AML-193 (cell line): ENCODE results near the gene PGBD5.

ENCODE experiments used
- DNase-seq, 2 experiments: peaks; one replicate each; lab custom pipeline; 2025; lab: John Stamatoyannopoulos, UW

PGBD5 gene

GRCh38 chr1:230396966-230397365, 29.2 kb downstream of the PGBD5 start:
- no peak for DNase-seq

GRCh38 chr1:230395932-230396331, 30.2 kb downstream of the PGBD5 start:
- DNase-seq = no peak

- DNase-seq = no peak
Observed at GRCh38 chr1:230394741-230395140, 31.4 kb downstream of the PGBD5 start.

DNA sequence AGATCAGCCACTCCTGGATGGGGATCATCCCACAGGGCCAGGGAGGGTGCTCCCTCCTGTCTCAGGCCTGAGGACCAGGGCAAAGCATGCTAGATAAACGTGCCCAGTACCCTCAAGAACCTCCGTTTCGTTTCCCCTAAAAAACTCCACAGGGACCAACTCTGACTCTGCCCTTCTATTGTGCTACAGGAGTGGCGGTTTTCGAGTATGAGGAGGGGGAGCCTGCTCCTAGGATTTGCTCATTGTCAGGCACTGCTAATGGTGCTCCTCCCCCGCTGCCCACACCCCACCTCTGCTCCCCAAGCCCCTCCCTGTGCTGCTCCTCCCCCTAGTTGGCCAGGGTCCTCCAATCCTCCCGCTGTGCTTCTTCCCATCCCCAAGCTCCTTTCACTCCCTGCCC, 32.0 kb downstream of the PGBD5 start:
- no peak for DNase-seq

DNA sequence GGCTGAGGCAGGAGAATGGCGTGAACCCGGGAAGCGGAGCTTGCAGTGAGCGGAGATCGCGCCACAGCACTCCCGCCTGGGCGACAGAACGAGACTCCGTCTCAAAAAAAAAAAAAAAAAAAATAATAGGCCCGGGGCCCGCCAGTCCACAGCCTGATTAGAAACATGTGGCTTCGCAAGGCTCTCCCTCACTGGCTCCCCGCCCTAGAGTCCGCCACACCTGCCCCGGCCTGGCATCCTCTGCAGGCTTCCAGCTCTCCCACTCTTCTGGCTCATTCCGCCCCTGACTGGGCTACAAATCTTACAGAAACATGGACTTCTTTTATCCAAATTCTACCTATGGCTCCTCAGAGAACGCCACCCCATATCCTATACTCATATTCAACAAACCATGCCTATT, 32.4 kb downstream of the PGBD5 start:
- DNase-seq = no peak

DNA sequence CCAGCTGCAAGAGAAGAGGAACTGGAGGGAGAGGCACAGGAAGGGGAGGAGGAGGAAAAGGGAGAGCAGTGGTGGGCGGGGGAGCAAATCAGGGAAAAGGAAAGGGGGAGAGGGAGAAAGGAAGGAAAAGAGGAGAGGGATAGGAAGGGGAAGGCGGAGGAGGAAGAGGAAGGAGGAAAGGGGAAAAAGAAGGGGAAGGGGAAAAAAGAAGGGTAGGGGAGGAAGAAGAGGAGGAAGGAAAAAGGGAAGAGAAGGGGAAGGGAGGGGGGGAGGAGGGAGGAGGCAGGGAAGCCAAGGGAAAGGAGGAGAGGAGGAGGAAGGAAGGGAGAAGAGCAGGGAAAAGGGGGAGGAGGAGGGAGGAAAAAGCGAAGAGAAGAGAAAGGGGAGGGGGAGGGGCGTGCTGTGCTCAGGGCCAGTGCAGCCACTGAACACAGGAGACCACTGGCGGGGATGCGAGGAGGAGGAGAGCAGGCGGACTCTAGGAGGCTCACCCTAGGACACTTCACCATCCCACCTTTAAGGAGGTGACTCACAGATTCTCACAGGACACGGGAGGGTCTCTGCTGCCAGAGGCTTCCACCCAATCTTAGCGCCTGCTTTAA, 33.1 kb downstream of the PGBD5 start:
- DNase-seq = no peak

DNA sequence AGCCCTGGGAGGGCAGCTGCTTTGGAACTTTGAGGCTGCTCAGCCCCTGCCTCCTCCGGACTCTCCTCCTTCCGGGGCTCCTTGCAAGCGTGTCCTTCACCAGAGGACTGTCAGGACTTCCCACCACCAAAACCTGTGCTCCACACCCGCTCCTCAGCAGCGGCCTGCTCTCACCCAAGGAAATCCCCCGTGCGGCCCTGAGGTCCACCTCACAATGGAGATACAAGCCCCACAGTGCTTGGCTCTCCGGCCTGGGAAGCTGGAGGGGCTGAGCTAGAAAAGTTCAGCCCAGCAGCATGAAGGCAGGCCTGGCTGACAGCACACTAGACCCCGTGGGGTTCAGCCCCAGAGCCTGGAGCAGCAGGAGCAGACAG, 33.6 kb downstream of the PGBD5 start:
- no peak for DNase-seq

- DNase-seq = no peak
Observed at GRCh38 chr1:230391776-230392535, 34.2 kb downstream of the PGBD5 start.

DNA sequence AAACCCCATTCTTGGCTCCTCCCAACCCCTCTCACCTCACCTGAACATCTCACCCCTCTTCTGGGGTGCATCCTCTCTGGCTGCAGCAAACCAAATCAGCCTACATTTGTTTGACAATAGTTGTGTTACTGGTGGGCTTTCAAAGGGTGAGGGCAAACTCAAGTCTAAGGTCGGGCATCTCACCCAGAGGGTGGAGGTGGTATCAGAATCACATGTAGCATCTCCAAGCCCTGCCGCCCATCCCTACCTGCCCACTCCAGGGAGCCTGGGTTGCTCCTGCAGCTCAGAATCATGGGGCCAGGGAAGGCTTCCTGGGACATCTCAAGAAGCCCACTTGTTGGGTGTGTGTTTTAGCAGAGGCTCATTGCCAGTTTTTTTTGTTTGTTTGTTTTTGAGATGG, 35.8 kb downstream of the PGBD5 start:
- DNase-seq = no peak

DNA sequence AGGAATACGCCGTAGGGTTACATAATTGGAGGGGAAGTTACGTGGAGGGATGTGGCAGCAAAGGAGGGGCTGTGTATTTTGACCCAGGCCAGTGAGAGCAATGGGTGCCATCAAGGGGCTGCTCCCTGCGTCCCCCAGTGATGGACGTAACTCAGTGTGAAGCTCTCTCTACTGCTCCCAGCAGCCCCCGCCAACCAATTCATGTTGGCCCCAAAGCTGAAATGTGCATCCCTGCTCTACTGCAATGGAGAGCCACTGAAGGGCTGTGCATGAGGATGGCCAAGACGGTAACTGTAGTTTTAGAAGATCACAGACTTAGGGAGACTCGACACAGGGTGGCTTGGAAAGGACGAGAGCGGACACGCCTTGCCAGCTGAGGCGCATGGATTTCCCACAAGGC, 38.3 kb downstream of the PGBD5 start:
- no peak for DNase-seq

- DNase-seq = no peak
Observed at GRCh38 chr1:230387296-230387695, 38.8 kb downstream of the PGBD5 start.

DNA sequence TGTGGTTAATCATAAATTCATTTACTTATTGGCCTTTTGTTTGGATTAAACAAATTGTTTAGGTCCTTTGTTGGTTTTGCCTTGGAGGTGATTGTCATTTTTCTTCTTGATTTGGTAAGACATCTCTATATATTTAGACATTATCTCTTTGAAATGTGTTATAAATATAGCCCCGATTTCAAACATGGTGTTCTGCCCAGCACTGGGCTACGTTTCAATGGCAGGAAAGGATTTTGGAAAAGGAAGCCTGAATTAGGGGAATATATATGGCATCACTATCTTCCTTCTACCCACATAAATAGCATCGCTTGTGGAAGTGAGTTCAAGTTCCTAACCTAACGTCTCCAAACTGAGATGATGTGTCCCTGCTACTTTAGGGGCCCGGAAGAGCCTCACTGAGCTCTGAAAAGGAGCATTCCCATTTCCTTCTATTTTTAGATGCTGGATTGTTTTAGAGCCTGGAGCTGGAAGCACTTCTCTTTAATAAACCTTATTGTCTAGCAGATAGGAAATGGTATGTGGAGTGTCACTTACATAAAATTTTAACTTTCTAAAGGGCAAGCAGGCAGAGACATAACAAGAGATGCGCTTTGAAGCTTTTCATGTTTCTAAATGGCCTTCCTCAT, 39.4 kb downstream of the PGBD5 start:
- no peak for DNase-seq

DNA sequence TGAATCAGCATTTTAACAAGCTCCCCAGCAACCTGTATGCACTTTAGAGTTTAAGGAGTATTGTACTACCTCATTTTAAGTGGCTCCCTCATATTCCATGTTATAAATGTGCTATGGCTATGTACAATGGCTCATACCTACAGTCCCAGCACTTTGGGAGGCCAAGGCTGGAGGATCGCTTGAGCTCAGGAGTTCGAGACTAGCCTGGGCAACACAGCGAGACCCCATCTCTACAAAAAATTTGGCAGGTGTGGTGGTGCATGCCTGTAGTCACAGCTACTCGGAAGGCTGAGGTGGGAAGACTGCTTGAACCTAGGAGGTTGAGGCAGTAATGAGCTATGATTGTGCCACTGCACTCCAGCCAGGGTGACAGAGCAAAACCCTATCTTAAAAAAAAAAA, 40.2 kb downstream of the PGBD5 start:
- no peak for DNase-seq

DNA sequence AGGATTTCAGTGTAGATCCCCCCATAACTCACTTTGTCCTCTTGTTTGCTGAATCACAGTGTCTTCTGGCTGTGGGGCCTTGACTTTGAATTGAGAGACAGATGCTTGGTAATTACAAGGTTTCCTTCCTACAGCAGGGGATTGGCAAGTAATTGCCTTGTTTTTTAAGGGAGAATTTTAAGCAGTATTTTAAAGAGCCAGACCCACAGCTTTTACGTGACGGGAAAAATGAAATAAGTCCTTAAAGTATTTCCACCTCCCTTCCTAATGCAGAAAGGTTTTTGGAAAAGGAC, 41.0 kb downstream of the PGBD5 start:
- DNase-seq = no peak

DNA sequence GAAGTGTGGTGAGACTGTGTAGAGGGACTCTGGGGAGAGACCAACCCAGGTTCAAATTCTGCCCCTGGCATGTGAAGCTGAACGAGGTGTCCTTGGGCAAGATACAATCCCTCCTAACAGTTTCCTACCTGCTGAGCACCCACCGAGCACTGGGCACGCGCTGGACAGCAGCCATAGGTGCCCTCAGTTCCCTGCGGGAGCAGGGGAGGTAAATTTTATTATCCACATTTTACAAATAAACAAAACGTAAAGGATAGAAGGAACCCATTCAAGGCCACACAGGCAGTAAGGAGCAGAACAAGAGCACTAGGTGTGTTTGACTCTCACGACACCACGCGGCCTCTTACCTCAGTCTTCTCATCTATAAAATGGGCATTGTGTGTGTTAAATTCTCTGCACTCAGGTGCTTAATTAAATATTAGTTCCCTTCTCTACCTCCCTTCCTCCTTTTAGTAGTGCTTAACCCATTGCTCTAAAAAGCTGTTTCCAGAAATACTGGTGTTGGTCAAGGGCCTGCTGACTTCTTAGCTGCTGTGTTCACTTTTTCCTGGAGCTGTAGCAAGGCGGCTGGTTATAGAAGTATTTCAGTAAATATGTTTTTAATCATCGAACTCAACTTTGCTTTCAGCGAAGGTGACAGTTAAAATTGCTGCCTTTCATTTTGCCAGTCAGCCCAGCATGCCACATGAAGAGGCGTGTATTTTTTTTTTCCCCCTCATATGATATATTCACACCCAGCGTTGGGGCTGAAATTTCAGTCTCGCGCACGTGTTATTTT, 41.6 kb downstream of the PGBD5 start:
- DNase-seq = no peak

- DNase-seq = no peak
Observed at GRCh38 chr1:230383425-230383824, 42.7 kb downstream of the PGBD5 start.

DNA sequence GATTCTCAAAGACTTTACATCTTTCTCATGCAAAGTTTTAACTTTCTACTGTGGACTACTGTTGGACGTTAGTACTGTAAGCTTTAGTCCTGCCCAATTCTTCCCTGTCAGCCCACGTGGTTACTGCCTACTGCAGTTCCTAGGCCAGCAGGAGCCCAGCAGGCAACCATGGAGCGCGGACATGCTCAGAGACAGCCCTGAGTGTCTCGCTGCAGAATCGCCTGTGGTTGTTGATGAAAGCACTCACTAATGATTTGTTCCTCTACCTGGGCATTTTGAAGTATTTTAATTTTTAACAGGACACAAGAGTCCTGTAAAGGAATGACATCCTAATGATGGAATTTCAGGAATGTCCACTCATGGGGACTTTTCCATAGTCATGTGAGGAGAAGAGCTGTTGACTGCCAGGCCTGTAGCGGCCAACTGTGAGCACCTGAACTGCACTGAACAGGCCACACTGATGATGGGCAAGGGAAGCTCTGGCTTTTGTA, 44.1 kb downstream of the PGBD5 start:
- no peak for DNase-seq

DNA sequence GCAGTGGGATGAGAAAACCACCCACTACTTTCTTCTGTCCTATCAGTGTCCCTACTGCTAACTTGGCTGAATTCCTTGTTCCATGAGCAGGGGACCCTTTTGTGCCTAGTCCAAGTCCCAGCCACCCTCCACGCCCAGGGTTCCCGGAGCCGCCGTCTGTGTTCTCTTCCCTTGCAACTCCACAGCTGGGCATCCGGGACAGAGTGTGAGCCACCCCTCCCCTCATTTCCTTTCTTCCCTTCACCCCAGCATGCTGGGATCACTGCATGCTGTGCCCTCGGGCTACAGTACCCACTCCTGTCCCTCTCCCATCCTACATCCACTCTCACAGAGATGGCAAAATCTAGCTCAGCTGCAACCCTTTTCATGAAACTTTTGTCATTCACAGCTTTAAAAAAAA, 44.5 kb downstream of the PGBD5 start:
- no peak for DNase-seq

DNA sequence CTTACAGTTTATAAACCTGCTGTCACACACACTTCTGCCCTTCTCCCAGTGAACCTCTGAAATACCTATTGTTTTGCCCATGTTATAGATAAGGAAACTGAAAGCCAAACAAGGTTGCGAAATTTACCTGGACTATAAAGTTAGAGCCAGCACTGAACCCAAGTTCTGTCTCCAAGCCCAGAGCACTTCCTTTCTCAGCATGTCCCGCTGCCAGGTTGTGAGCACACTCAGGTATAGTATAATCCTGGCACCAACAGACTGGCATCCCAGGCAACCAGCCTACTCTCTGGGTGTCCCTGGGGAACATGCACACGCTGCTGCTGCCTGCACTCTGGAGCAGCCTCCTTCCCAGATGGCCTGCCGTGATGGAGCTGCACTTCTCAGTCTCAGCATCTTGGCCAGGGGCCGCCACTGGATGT, 45.1 kb downstream of the PGBD5 start:
- DNase-seq = no peak

DNA sequence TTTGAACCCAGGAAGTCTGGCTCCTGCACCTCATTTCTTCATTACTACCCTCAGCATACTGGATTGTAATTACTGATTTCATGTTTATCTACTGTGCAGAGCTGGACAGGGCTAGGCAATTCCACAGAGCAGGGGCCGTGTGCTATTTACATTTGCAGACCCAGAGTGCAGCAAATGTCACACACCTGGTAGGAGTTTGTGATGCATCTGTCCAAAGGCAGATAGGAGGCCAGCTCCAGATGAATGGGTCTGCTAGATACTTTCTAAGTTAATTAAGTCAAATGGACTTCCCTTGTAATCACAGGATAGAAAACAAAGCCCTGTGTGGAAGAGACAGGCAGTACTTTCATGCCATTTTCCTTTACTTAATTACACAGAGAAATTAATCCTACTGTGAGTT, 46.2 kb downstream of the PGBD5 start:
- no peak for DNase-seq

GRCh38 chr1:230379462-230379861, 46.7 kb downstream of the PGBD5 start:
- no peak for DNase-seq

DNA sequence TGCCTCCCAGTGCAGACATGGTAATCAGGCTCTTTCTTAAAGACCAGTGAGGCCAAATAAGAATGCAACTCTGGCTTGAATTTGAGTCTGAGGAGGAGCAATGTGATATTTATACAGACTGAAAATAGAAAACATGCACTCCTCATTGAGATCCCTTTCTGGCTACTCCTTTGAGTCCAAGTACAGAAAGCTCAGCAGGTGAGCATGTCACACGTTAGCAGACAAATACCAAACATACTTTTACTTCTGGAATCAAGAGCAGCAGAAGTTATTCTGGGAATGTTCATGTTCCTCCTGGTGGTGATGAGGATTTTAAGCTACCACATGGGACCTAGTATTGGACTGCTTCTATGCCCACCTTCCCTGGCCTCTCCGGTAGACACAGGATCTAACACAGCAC, 48.3 kb downstream of the PGBD5 start:
- DNase-seq = no peak

DNA sequence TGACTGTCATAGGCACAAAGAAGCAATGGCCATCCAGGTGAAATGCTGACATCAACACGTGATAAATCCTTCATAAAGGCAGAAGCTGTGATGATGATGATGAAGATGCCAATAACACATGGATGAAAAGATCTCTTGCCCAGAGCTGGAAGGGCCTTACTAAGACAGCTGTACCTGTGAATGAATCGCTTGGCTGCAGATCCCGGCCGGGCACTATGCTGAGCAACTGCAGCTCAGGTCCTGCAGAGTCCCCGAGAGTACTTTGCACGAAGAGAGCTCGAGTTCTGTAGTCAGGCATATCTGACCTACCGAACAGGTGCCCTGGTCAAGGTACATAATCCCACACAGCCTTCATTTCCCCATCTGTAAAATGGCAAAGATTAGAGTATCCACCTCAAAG, 48.8 kb downstream of the PGBD5 start:
- no peak for DNase-seq
